Left lobe of liver (tissue), 2 donors: ENCODE data around the gene ANKRD30BL. TPM values are rescaled to one million over a fixed set of nuclear protein-coding genes. Genes with fewer than 3 reads are reported as not detected.
"Not testable (repeated sequence)": the region's sequence is repeated elsewhere in the genome, so short reads cannot be mapped to it uniquely, and the experiment has no call there.

Source experiments
- ATAC-seq: fragments of 200-7000 bp; cut with Tn5 transposase; one replicate; pipeline ENCODE4 v1.9.1; 2020; ENCODE audit warnings: mild to moderate bottlenecking, moderate library complexity
- DNase-seq: peaks from one replicate; pipeline ENCODE4 v3.0.0-alpha.2; 2020; ENCODE audit warnings: low spot score
- total RNA-seq: library from RNA; stranded (reverse); gene quantifications from one replicate; pipeline ENCODE4 v1.2.1, GENCODE V29; 2021
- donor health status: DM: no; HTN: no; CAD: no; lungs with moderate emphysema.
- donor health status: DM: no; HTN: yes; CAD: no.

ANKRD30BL gene
- total RNA-seq = not detected

GRCh38 chr2:132161161-132162124, at the start of gene ANKRD30BL:
Gene ANKRD30BL, minus strand, starts transcription at chr2:132161952. Its CDS starts 247 bp downstream, at chr2:132161705.
- not testable (repeated sequence) for DNase-seq, ATAC-seq

DNA sequence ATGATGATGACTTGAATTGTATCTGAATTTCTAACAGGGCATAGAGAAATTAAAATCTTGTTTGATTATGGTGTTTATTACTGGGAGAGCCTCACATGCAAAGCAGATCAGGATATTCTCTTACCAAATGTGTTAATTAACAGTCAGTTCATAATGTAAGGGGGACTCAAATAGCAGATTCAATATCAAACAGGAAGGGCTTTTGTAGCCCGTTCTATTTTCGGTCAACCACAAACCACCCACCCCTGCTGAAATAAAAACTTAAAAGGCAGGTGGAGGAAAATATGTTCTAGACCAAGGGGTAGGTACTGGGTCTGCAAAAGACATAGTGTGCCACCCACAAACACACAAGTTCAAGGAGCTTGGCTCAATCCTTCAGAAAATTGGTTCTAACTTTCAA, 41.1 kb upstream of the ANKRD30BL start:
- not testable (repeated sequence) for ATAC-seq, DNase-seq

- not testable (repeated sequence) for DNase-seq, ATAC-seq
Observed at GRCh38 chr2:132192854-132193253, 31.1 kb upstream of the ANKRD30BL start.

DNA sequence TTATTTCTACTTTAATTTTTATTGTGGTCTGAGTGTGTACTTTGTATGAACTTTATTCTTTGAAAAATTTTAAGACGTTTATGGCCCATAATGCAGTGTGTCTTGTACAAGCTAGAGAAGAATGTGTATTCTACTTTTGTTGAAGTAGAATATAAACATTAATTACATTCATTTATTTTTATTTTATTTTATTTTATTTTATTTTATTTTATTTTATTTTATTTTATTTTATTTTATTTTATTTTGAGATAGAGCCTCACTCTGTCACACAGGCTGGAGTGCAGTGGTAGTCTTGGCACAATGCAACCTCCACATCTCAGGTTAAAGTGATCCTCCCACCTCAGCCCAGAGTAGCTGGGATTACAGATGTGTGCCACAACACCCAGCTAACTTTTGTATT, 5.3 kb upstream of the ANKRD30BL start:
- not testable (repeated sequence) for DNase-seq, ATAC-seq

GRCh38 chr2:132162125-132162660, 441 bp upstream of the ANKRD30BL start:
- not testable (repeated sequence) for ATAC-seq, DNase-seq

- DNase-seq = peak; percentile 54
- ATAC-seq = not testable (repeated sequence)
Observed at GRCh38 chr2:132146774-132147173, 15.0 kb downstream of the ANKRD30BL start.
